Tibial nerve (tissue), 4 donors: ENCODE measurements around the gene NR1H4. TPM values are rescaled to one million over a fixed set of nuclear protein-coding genes. Genes with fewer than 3 reads are reported as not detected.

Experiments used
- DNase-seq, 2 donors: peaks; one replicate each; pipeline ENCODE4 v3.0.0-alpha.2; 2019; ENCODE audit warnings: low spot score in 2 of 2
- H3K27ac ChIP-seq, 4 donors: fragments of 200-600 bp; sonication (generic) in 3 of 4; one replicate each; pipeline ENCODE4 v1.5.1; 2017 to 2019; ENCODE audit warnings: mild to moderate bottlenecking in 1 of 4
- H3K27me3 ChIP-seq, 2 donors: fragments of 200-600 bp; sonication (generic) in 1 of 2; one replicate each; pipeline versions ENCODE4 v1.5.1 to v1.6.0; 2017 to 2019
- H3K36me3 ChIP-seq, 3 donors: fragments of 200-600 bp; sonication (generic); one replicate each; pipeline ENCODE4 v1.5.1; 2018 to 2019
- H3K4me1 ChIP-seq, 4 donors: fragments of 200-600 bp; sonication (generic) in 3 of 4; one replicate each; pipeline ENCODE4 v1.5.1; 2017 to 2019
- H3K4me3 ChIP-seq, 4 donors: fragments of 200-600 bp; sonication (generic) in 3 of 4; one replicate each; pipeline ENCODE4 v1.5.1; 2017 to 2019; ENCODE audit warnings: mild to moderate bottlenecking in 1 of 4, moderate library complexity in 1 of 4
- H3K9me3 ChIP-seq, 4 donors: fragments of 200-600 bp; sonication (generic) in 3 of 4; one replicate each; pipeline ENCODE4 v1.5.1; 2017 to 2019
- CTCF ChIP-seq, 5 experiments: fragments of 200-600 bp in 3 of 5; fragments of 450-650 bp in 2 of 5; sonication (generic) in 3 of 5; IDR thresholded peaks; one replicate each; pipeline ENCODE4 v1.5.1; 2016 to 2019; ENCODE audit warnings: antibody characterized with exemption in 5 of 5, mild to moderate bottlenecking in 3 of 5, moderate library complexity in 2 of 5
- EP300 ChIP-seq, 2 donors: sonication (generic); formaldehyde crosslinking; IDR thresholded peaks; one replicate each; pipeline ENCODE4 v1.6.1; 2017; ENCODE audit warnings: antibody characterized with exemption in 2 of 2, mild to moderate bottlenecking in 1 of 2
- POLR2A ChIP-seq, 2 donors: fragments of 450-650 bp; IDR thresholded peaks; one replicate each; pipeline ENCODE4 v1.6.1; 2017; ENCODE audit warnings: antibody characterized with exemption in 2 of 2, mild to moderate bottlenecking in 2 of 2, moderate library complexity in 2 of 2
- WGBS, 2 donors: methylation state at CpG; one replicate each; pipeline ENCODE4 v1.1.5; 2018; 5-methylcytosine and 5-hydroxymethylcytosine counted together
- total RNA-seq, 4 donors: library from RNA; depleted of rRNA; stranded (reverse); fragments of >200 nt; gene quantifications; one replicate each; pipeline ENCODE4 v1.1.0, GENCODE V29; 2016

Gene NR1H4
- total RNA-seq, 4 donors from 2014 or later, result not detected

- H3K4me3 ChIP-seq, result no peak overlapping the region
- TF ChIP-seq CTCF (IDR thresholded peaks at IDR 0.05), result no peak
- no peak for TF ChIP-seq EP300 (IDR thresholded peaks at IDR 0.05)
- TF ChIP-seq POLR2A (IDR thresholded peaks at IDR 0.05), result no peak
- H3K27ac ChIP-seq, result peak overlapping the region in 2 of 4 donors; percentile 8 to 53
- H3K9me3 ChIP-seq, result no peaks in the 10 kb centered on the region
- DNase-seq, result no peak
- H3K27me3 ChIP-seq, result no peaks in the 10 kb centered on the region
- peaks cover 0 to 50% (median 0%) of the 10 kb centered on the region in 4 donors for H3K4me1 ChIP-seq
- H3K36me3 ChIP-seq, result no peaks in the 10 kb centered on the region
Measured at GRCh38 chr12:100567945-100568344, 94.3 kb downstream of the NR1H4 start.

- WGBS, 2 donors, result 96% methylated on average over 3 of the region's 3 CpGs
Measured at GRCh38 chr12:100572184-100572583, 98.5 kb downstream of the NR1H4 start.

GRCh38 chr12:100573292-100574186 lies 99.9 kb downstream of the NR1H4 start, which contains the start of gene GAS2L3:
Gene GAS2L3, plus strand, starts transcription at chr12:100573684. Its CDS starts 21,221 bp downstream, at chr12:100594905.
- peak within 1 kb of the TSS; percentile 55 to 91 (median 84) for H3K27ac ChIP-seq

More at GRCh38 chr12:100572184-100572583, 98.5 kb downstream of the NR1H4 start:
- DNase-seq, result no peak
- TF ChIP-seq CTCF (IDR thresholded peaks at IDR 0.05), result no peak
- Histone ChIP-seq H3K4me3 (no peak overlapping the region), H3K9me3 (no peaks in the 10 kb centered on the region), H3K36me3 (no peaks in the 10 kb centered on the region), H3K4me1 (peaks cover 0 to 39% (median 2%) of the 10 kb centered on the region in 4 donors), H3K27me3 (no peaks in the 10 kb centered on the region), H3K27ac (peak overlapping the region in 2 of 4 donors; percentile 82 to 91)

GRCh38 chr12:100574187-100575074 lies 100.8 kb downstream of the NR1H4 start:
- Histone ChIP-seq H3K27me3 (no peaks in the 10 kb centered on the region), H3K4me3 (peak overlapping the region; percentile 49 to 76 (median 71)), H3K36me3 (no peaks in the 10 kb centered on the region), H3K27ac (peak overlapping the region; percentile 52 to 91 (median 84)), H3K9me3 (no peaks in the 10 kb centered on the region), H3K4me1 (peaks cover 0 to 25% (median 2%) of the 10 kb centered on the region in 4 donors)
- DNase-seq, result no peak
- WGBS, 2 donors, result 8 to 11% methylated on average over 15 of the region's 15 CpGs
- TF ChIP-seq EP300 (IDR thresholded peaks at IDR 0.05) (no peak), CTCF (IDR thresholded peaks at IDR 0.05) (no peak), POLR2A (IDR thresholded peaks at IDR 0.05) (no peak)

More at GRCh38 chr12:100573292-100574186, 99.9 kb downstream of the NR1H4 start, which contains the start of gene GAS2L3:
- 1 to 2% methylated on average over 26 to 57 of the region's 70 CpGs for WGBS, 2 donors
- Histone ChIP-seq H3K36me3 (no peaks in the 10 kb centered on the region), H3K4me3 (peak within 1 kb of the TSS; percentile 49 to 76 (median 71)), H3K9me3 (no peaks in the 10 kb centered on the region), H3K4me1 (peaks cover 0 to 27% (median 2%) of the 10 kb centered on the region in 4 donors), H3K27me3 (no peaks in the 10 kb centered on the region)
- TF ChIP-seq POLR2A (IDR thresholded peaks at IDR 0.05) (peak; percentile 89 to 95), EP300 (IDR thresholded peaks at IDR 0.05) (peak in 1 of 2 donors; percentile 95), CTCF (IDR thresholded peaks at IDR 0.05) (no peak)
- DNase-seq, result peak; percentile 83 to 89
